Neural cell (in vitro differentiated cells): ENCODE results near the gene MTG1. TPM values are rescaled to one million over a fixed set of nuclear protein-coding genes. Genes with fewer than 3 reads are reported as not detected.
"Not testable (repeated sequence)": the region's sequence is repeated elsewhere in the genome, so short reads cannot be mapped to it uniquely, and the experiment has no call there.

Experiments
- H2AFZ ChIP-seq: fragments of 200-600, 300-800 bp; sonication (generic), shearing (Covaris generic); 2 replicates; pipeline ENCODE4 v1.6.0; 2014; ENCODE audit warnings: low read depth, mild to moderate bottlenecking, antibody characterized with exemption, low read length, moderate library complexity
- H3F3A ChIP-seq: fragments of 200-600 bp; shearing (Covaris generic); 2 replicates; pipeline ENCODE4 v1.6.1; 2016; ENCODE audit warnings: mild to moderate bottlenecking, moderate library complexity, mixed read lengths, antibody characterized with exemption, low read length; ENCODE audit not compliant: insufficient read depth, poor library complexity, severe bottlenecking
- H3K27ac ChIP-seq: fragments of 200-600, 300-800 bp; sonication (generic), shearing (Covaris generic); 2 replicates; pipeline ENCODE4 v1.5.1; 2014; ENCODE audit warnings: mild to moderate bottlenecking, low read length, moderate library complexity
- H3K27me3 ChIP-seq: fragments of 300-800, 200-600 bp; sonication (generic), shearing (Covaris generic); 2 replicates; pipeline ENCODE4 v1.6.0; 2014; ENCODE audit warnings: mild to moderate bottlenecking, low read depth, low read length, moderate library complexity; ENCODE audit not compliant: insufficient read depth
- H3K36me3 ChIP-seq: fragments of 300-800, 200-600 bp; sonication (generic), shearing (Covaris generic); 2 replicates; pipeline ENCODE4 v1.5.1; 2014; ENCODE audit warnings: mild to moderate bottlenecking, antibody characterized with exemption, low read length, moderate library complexity; ENCODE audit not compliant: insufficient read depth
- H3K4me2 ChIP-seq: fragments of 300-800, 200-600 bp; sonication (generic), shearing (Covaris generic); 2 replicates; pipeline ENCODE4 v1.6.0; 2014; ENCODE audit warnings: mild to moderate bottlenecking, low read length
- H3K4me3 ChIP-seq: fragments of 300-800, 200-600 bp; sonication (generic), shearing (Covaris generic); 2 replicates; pipeline ENCODE4 v1.5.1; 2014; ENCODE audit warnings: mild to moderate bottlenecking, low read length, moderate library complexity
- H3K79me2 ChIP-seq: fragments of 200-600 bp; shearing (Covaris generic); replicated peaks from 2 replicates; pipeline ENCODE4 v1.6.0; 2014; ENCODE audit warnings: mild to moderate bottlenecking, low read length, moderate library complexity; ENCODE audit not compliant: insufficient read depth
- H3K9ac ChIP-seq: fragments of 300-800, 200-600 bp; sonication (generic), shearing (Covaris generic); 2 replicates; pipeline ENCODE4 v1.6.1; 2016; ENCODE audit warnings: mild to moderate bottlenecking, low read length, mixed read lengths
- H3K9me2 ChIP-seq: fragments of 200-600 bp; shearing (Covaris generic); 2 replicates; pipeline ENCODE4 v1.6.1; 2016; ENCODE audit warnings: mild to moderate bottlenecking, low read length, mixed read lengths; ENCODE audit not compliant: insufficient read depth
- H3K9me3 ChIP-seq: fragments of 200-600, 300-800 bp; sonication (generic), shearing (Covaris generic); 2 replicates; pipeline ENCODE4 v1.6.1; 2016; ENCODE audit warnings: mild to moderate bottlenecking, mixed run types, low read length, moderate library complexity, mixed read lengths
- H4K20me1 ChIP-seq: fragments of 200-600 bp; shearing (Covaris generic); 2 replicates; pipeline ENCODE4 v1.6.1; 2016; ENCODE audit warnings: mild to moderate bottlenecking, mixed run types; ENCODE audit not compliant: insufficient read depth
- EP300 ChIP-seq: fragments of 450-650 bp; conservative IDR thresholded peaks from 2 replicates; pipeline ENCODE4 v1.6.1; 2014; ENCODE audit warnings: antibody characterized with exemption, mild to moderate bottlenecking, moderate library complexity; ENCODE audit not compliant: poor library complexity, severe bottlenecking
- EZH2 ChIP-seq: fragments of 200-600, 300-800 bp; shearing (Covaris generic), sonication (generic); IDR thresholded peaks from 2 replicates; pipeline ENCODE4 v1.6.1; 2014; ENCODE audit warnings: antibody characterized with exemption, low read length, borderline replicate concordance, mild to moderate bottlenecking; ENCODE audit not compliant: insufficient read depth, poor library complexity, severe bottlenecking
- MXI1 ChIP-seq: fragments of 450-650 bp; conservative IDR thresholded peaks from 2 replicates; pipeline ENCODE4 v1.6.1; 2014; ENCODE audit warnings: antibody characterized with exemption, mild to moderate bottlenecking; ENCODE audit not compliant: poor library complexity, severe bottlenecking
- POLR2AphosphoS5 ChIP-seq: IDR thresholded peaks from 2 replicates; pipeline ENCODE4 v1.6.1; 2012
- RAD21 ChIP-seq: fragments of 450-650 bp; conservative IDR thresholded peaks from 2 replicates; pipeline ENCODE4 v1.6.1; 2014; ENCODE audit warnings: antibody characterized with exemption, mild to moderate bottlenecking, moderate library complexity
- SMC3 ChIP-seq: fragments of 450-650 bp; conservative IDR thresholded peaks from 2 replicates; pipeline ENCODE4 v1.6.1; 2014; ENCODE audit warnings: antibody characterized with exemption, mild to moderate bottlenecking, moderate library complexity; ENCODE audit not compliant: poor library complexity
- TAF1 ChIP-seq: IDR thresholded peaks from 2 replicates; pipeline ENCODE4 v1.6.1; 2012; ENCODE audit warnings: low read depth
- polyA plus RNA-seq: library from polyadenylated mRNA; depleted of rRNA; stranded (reverse); fragments of >200 nt; gene quantifications from 2 replicates; pipeline ENCODE4 v1.2.3, GENCODE V29; 2014
- TF ChIP-seq, protein P1 (sequence below): IDR thresholded peaks from 2 replicates; pipeline ENCODE4 v1.6.1; 2012; ENCODE audit warnings: borderline replicate concordance
- TF ChIP-seq, protein P2 (sequence below): fragments of 450-650 bp; IDR thresholded peaks from 2 replicates; pipeline ENCODE4 v1.5.1; 2014; ENCODE audit warnings: antibody characterized with exemption, mild to moderate bottlenecking, moderate library complexity; ENCODE audit not compliant: poor library complexity, severe bottlenecking

MTG1 gene
- polyA plus RNA-seq, 1 donor from 2014 or later, result 52.3 TPM

DNA sequence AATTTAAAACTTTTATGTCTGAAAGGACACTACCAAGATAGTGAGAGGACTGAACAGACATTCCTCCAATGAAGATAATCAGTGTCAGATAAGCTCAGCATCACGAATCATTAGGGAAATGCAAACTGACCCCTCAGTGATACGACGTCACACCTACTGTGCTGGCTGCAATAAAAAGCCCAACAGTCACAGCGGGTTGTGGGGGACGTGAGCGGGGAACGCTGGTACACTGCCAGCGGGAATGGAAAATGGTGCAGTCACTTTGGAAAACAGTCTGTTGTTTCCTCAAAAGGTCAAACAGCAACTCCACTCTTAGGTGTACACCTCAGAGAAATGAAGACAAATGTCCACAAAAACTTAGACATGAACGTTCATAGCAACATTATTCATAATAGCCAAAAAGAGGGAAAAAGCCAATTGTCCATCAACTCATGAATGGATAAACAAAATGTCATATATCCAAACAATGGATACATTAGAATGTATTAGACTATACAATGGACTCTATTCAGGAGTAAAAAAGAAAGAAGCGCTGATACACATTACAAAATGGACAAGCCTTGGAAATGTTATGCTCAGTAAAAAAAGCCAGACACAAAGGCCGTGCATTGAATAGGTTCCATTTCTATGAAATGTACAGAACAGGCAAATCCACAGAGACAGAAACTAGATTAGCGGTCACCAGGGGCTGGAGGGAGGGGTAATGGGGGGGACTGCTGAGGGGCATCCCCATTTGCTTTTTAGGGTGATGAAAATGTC is 18.4 kb upstream of the MTG1 start:
- Histone ChIP-seq H3K4me3 (no peak overlapping the region), H3K27me3 (peaks cover 9% of the 10 kb centered on the region)

DNA sequence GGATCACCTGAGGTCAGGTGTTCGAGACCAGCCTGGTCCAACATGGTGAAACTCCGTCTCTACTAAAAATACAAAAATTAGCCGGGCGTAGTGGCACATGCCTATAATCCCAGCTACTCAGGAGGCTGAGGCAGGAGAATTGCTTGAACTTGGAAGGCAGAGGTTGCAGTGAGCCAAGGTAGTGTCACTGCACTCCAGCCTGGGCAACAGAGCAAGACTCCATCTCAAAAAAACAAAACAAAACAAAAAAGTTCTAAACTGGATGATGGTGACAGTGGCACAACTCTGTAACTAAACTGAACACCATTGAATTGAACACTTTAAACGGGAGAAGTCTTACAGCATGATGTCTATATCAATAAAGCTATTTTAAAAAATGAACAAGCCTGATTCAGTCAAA is 17.8 kb upstream of the MTG1 start:
- not testable (repeated sequence) for H2AFZ ChIP-seq, H3K27me3 ChIP-seq, H3K4me3 ChIP-seq, H3K36me3 ChIP-seq, H3K79me2 ChIP-seq, H3F3A ChIP-seq, H4K20me1 ChIP-seq, H3K9ac ChIP-seq, H3K9me2 ChIP-seq, H3K4me2 ChIP-seq, H3K27ac ChIP-seq, H3K9me3 ChIP-seq

More for the DNA sequence above, 18.4 kb upstream of the MTG1 start:
- H3K9me2 ChIP-seq, result no peaks in the 10 kb centered on the region
- H3F3A ChIP-seq, result no peaks in the 10 kb centered on the region
- no peak overlapping the region for H2AFZ ChIP-seq
- H4K20me1 ChIP-seq, result no peaks in the 10 kb centered on the region
- TF ChIP-seq EZH2 (no peak), TAF1 (no peak), POLR2AphosphoS5 (no peak), MXI1 (no peak), SMC3 (no peak), RAD21 (no peak), EP300 (no peak)
- TF ChIP-seq, protein P1, sequence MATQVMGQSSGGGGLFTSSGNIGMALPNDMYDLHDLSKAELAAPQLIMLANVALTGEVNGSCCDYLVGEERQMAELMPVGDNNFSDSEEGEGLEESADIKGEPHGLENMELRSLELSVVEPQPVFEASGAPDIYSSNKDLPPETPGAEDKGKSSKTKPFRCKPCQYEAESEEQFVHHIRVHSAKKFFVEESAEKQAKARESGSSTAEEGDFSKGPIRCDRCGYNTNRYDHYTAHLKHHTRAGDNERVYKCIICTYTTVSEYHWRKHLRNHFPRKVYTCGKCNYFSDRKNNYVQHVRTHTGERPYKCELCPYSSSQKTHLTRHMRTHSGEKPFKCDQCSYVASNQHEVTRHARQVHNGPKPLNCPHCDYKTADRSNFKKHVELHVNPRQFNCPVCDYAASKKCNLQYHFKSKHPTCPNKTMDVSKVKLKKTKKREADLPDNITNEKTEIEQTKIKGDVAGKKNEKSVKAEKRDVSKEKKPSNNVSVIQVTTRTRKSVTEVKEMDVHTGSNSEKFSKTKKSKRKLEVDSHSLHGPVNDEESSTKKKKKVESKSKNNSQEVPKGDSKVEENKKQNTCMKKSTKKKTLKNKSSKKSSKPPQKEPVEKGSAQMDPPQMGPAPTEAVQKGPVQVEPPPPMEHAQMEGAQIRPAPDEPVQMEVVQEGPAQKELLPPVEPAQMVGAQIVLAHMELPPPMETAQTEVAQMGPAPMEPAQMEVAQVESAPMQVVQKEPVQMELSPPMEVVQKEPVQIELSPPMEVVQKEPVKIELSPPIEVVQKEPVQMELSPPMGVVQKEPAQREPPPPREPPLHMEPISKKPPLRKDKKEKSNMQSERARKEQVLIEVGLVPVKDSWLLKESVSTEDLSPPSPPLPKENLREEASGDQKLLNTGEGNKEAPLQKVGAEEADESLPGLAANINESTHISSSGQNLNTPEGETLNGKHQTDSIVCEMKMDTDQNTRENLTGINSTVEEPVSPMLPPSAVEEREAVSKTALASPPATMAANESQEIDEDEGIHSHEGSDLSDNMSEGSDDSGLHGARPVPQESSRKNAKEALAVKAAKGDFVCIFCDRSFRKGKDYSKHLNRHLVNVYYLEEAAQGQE, result no peak
- TF ChIP-seq, protein P2, sequence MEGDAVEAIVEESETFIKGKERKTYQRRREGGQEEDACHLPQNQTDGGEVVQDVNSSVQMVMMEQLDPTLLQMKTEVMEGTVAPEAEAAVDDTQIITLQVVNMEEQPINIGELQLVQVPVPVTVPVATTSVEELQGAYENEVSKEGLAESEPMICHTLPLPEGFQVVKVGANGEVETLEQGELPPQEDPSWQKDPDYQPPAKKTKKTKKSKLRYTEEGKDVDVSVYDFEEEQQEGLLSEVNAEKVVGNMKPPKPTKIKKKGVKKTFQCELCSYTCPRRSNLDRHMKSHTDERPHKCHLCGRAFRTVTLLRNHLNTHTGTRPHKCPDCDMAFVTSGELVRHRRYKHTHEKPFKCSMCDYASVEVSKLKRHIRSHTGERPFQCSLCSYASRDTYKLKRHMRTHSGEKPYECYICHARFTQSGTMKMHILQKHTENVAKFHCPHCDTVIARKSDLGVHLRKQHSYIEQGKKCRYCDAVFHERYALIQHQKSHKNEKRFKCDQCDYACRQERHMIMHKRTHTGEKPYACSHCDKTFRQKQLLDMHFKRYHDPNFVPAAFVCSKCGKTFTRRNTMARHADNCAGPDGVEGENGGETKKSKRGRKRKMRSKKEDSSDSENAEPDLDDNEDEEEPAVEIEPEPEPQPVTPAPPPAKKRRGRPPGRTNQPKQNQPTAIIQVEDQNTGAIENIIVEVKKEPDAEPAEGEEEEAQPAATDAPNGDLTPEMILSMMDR, result no peak
- H3K79me2 ChIP-seq, result peaks cover 4% of the 10 kb centered on the region
- H3K9ac ChIP-seq, result no peak overlapping the region
- no peak overlapping the region for H3K4me2 ChIP-seq
- H3K27ac ChIP-seq, result no peak overlapping the region
- no peaks in the 10 kb centered on the region for H3K36me3 ChIP-seq
- H3K9me3 ChIP-seq, result no peaks in the 10 kb centered on the region
